Measurements from ENCODE around the gene SERP2. TPM values are rescaled to one million over a fixed set of nuclear protein-coding genes. Genes with fewer than 3 reads are reported as not detected.

Gene SERP2
- total and polyA plus RNA-seq, 2 donors (not counting 3 experiments of a cell fraction or from before 2014, with no cell fraction given) = 0.30 TPM; not detected in 1

DNA sequence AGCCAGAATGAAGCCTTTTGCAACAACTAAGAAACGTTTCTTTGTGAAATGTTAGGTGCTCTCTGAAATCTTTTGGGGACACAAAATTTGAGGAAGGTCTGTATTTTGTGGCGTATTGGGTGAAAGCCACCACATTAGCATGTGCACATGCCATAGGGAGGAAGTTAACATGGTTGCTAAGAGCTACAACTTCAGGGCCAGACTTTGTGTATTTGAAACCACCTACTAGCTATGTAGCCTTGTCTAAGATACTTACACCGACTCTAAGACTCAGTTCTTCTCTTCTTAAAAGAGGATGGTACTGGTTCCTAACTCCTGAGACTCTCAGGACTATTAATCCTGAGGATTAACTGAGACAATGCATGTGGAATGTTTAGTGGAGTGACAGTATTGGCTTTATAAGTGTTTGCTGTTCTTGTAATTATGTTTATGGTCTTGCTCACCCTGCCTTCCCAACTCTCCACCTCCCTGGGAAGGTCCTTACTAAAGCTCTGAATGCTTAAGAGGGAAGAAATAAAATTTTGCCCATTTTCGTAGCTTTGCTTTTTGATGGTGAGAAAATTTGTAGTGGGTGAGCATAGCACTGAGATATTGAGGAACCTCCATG, 15.5 kb downstream of the SERP2 start:
- no TSS peak for BruUV-seq (replicated peaks)
- Histone ChIP-seq H3K79me2 (ENCODE audit: control insufficient read depth, insufficient read depth, low read length) (no peaks in the 10 kb centered on the region), H4K20me1 (replicated peaks; ENCODE audit: control insufficient read depth, extremely low read depth, insufficient read depth, low read length) (no peaks in the 10 kb centered on the region), H3K9ac (replicated peaks; ENCODE audit: extremely low read depth, insufficient read depth, low read length) (no peak overlapping the region), H3K27ac (ENCODE audit: insufficient read depth, low read depth, low read length) (no peak overlapping the region), H3K4me3 (replicated peaks in 1 of 3; ENCODE audit: insufficient read depth in 1 of 3, low read depth in 1 of 3, low read length in 3 of 3) (no peak overlapping the region), H2AFZ (ENCODE audit: low read depth, low read length) (no peak overlapping the region), H3K4me1 (ENCODE audit: control insufficient read depth, extremely low read depth, insufficient read depth, low read length) (no peaks in the 10 kb centered on the region), H3K36me3 (ENCODE audit: control insufficient read depth in 2 of 2, extremely low read depth in 1 of 2, insufficient read depth in 2 of 2, low read length in 2 of 2) (no peaks in the 10 kb centered on the region), H3K9me3 (replicated peaks; ENCODE audit: control insufficient read depth, insufficient read depth, low read length) (no peaks in the 10 kb centered on the region), H3K27me3 (ENCODE audit: control insufficient read depth in 2 of 2, insufficient read depth in 2 of 2, low read length in 2 of 2) (no peaks in the 10 kb centered on the region), H3K9me1 (replicated peaks; ENCODE audit: control insufficient read depth, extremely low read depth, insufficient read depth, low read length) (no peaks in the 10 kb centered on the region), H3K4me2 (ENCODE audit: insufficient read depth, low read length) (no peak overlapping the region)
- dilution Hi-C loops (cut with MboI; ENCODE audit: extremely low pct_ligation_motif_present, low sequenced_read_pairs) = no loop called here
- ChIA-PET CTCF (interaction anchor here (1.0 to 1.2 kb wide), 2 partner anchors 19 to 24 kb away, joined by 3 to 4 read pairs; no protein-coding TSS in a partner anchor), POLR2A (no interaction called here)
- TF ChIP-seq FOS (IDR thresholded peaks at IDR 0.05; ENCODE audit: borderline replicate concordance, insufficient read depth, low read length) = no peak
- no peak for TF ChIP-seq EZH2 (IDR thresholded peaks at IDR 0.05; ENCODE audit: borderline replicate concordance, low read depth, low read length, severe bottlenecking)
- TF ChIP-seq MYC (IDR thresholded peaks at IDR 0.05; ENCODE audit: low read depth, low read length) = no peak
- no peak for TF ChIP-seq POLR2A (IDR thresholded peaks at IDR 0.05; ENCODE audit: low read depth, low read length)
- no peak for TF ChIP-seq POLR2AphosphoS5 (IDR thresholded peaks at IDR 0.05; ENCODE audit: insufficient read depth, low read depth, low read length)
- TF ChIP-seq, protein P1, sequence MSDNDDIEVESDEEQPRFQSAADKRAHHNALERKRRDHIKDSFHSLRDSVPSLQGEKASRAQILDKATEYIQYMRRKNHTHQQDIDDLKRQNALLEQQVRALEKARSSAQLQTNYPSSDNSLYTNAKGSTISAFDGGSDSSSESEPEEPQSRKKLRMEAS (IDR thresholded peaks at IDR 0.05; ENCODE audit: insufficient read depth, insufficient read length) = no peak
- no peak for TF ChIP-seq JUN (IDR thresholded peaks at IDR 0.05; ENCODE audit: borderline replicate concordance, insufficient read depth, insufficient read length, low read depth)
- TF ChIP-seq, protein P2, sequence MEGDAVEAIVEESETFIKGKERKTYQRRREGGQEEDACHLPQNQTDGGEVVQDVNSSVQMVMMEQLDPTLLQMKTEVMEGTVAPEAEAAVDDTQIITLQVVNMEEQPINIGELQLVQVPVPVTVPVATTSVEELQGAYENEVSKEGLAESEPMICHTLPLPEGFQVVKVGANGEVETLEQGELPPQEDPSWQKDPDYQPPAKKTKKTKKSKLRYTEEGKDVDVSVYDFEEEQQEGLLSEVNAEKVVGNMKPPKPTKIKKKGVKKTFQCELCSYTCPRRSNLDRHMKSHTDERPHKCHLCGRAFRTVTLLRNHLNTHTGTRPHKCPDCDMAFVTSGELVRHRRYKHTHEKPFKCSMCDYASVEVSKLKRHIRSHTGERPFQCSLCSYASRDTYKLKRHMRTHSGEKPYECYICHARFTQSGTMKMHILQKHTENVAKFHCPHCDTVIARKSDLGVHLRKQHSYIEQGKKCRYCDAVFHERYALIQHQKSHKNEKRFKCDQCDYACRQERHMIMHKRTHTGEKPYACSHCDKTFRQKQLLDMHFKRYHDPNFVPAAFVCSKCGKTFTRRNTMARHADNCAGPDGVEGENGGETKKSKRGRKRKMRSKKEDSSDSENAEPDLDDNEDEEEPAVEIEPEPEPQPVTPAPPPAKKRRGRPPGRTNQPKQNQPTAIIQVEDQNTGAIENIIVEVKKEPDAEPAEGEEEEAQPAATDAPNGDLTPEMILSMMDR (IDR thresholded peaks at IDR 0.05; ENCODE audit: extremely low read depth in 1 of 2, insufficient read depth in 1 of 2, low read depth in 1 of 2, low read length in 2 of 2) = no peak
- no peak for TF ChIP-seq GATA2 (IDR thresholded peaks at IDR 0.05; ENCODE audit: insufficient read depth, insufficient read length, low read depth, low read length)
- intact Hi-C loops (cut with micrococcal nuclease) = no loop called here
- DNase-seq (ENCODE audit: low read depth, low spot score) (no peak), FAIRE-seq (no peak)

All from endothelial cell of umbilical vein (primary cell).